Neural cell (in vitro differentiated cells): Measurements from ENCODE around the gene PARP16.

Experiments used
- CTCF ChIP-seq: fragments of 450-650 bp; IDR thresholded peaks from 2 replicates; pipeline ENCODE4 v1.5.1; 2014; ENCODE audit warnings: antibody characterized with exemption, mild to moderate bottlenecking, moderate library complexity; ENCODE audit not compliant: poor library complexity, severe bottlenecking
- EZH2 ChIP-seq: fragments of 200-600, 300-800 bp; shearing (Covaris generic), sonication (generic); IDR thresholded peaks from 2 replicates; pipeline ENCODE4 v1.6.1; 2014; ENCODE audit warnings: antibody characterized with exemption, low read length, borderline replicate concordance, mild to moderate bottlenecking; ENCODE audit not compliant: insufficient read depth, poor library complexity, severe bottlenecking
- POLR2AphosphoS5 ChIP-seq: IDR thresholded peaks from 2 replicates; pipeline ENCODE4 v1.6.1; 2012

DNA sequence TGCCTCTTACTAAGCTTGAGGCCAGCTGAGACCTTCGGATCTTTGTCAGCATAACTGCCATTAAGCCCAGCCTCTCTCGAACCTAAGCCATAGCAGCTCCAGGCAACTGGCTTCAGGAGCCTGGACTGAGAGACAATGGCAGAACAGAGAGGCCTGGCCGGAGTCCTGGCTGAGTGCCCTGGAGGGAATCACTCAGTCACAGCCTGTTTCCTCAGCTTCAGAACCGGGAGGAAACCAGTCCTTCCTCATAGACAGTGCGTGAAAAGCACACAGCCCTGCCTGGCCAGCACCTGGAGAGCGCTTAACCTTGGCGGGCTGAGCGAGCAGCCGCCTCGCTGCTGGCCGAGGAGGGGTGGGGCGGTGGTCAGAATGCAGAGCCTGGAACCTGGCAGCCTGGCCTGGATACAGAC lies 39.4 kb upstream of the PARP16 start:
- no peak for TF ChIP-seq EZH2
- TF ChIP-seq POLR2AphosphoS5, result no peak
- no peak for TF ChIP-seq CTCF
